Measurements from ENCODE around the gene CMTM6. TPM values are rescaled to one million over a fixed set of nuclear protein-coding genes. Genes with fewer than 3 reads are reported as not detected.
A peak's percentile ranks its signal among the peaks of the same experiment; 100 is the strongest.
"Not testable (repeated sequence)": the region's sequence is repeated elsewhere in the genome, so short reads cannot be mapped to it uniquely, and the experiment has no call there.

CMTM6 gene
- total RNA-seq, 1 donor from 2014 or later, result 15.4 TPM

GRCh38 chr3:32471246-32471645 is 31.4 kb downstream of the CMTM6 start:
- intact Hi-C loops (cut with DNase I), result no loop called here

GRCh38 chr3:32470362-32470761 is 32.3 kb downstream of the CMTM6 start:
- no peak for DNase-seq (ENCODE audit: low spot score)
- intact Hi-C loops (cut with DNase I), result no loop called here

More at GRCh38 chr3:32471246-32471645, 31.4 kb downstream of the CMTM6 start:
- no peak for DNase-seq (ENCODE audit: low spot score)

GRCh38 chr3:32469151-32469874 is 33.3 kb downstream of the CMTM6 start:
- DNase-seq (ENCODE audit: low spot score), result no peak
- intact Hi-C loops (cut with DNase I), result loop anchor here (2.0 to 5.0 kb wide), 3 partner anchors 69 to 292 kb away; no protein-coding TSS in a partner anchor

- DNase-seq (ENCODE audit: low spot score), result peak; percentile 91
- intact Hi-C loops (cut with DNase I), result loop anchor here (1.0 to 5.0 kb wide), 4 partner anchors 67 to 290 kb away; no protein-coding TSS in a partner anchor
These were observed 35.1 kb downstream of the CMTM6 start for GRCh38 chr3:32467333-32468070.

DNA sequence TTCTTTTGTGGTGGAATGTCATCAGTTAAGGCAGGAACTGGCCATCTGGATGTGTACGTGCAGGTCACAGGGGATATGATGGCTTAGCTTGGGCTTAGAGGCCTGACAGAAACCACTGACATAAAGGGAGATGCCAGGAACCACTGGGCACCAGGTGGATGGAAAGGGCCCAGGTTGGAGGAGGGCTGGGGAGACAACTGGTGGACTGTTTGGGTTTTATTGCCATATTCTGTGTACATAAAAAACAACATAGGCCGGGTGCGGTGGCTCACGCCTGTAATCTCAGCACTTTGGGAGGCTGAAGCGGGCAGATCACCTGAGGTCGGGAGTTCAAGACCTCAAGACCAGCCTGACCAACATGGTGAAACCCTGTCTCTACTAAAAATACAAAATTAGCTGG is 35.8 kb downstream of the CMTM6 start:
- intact Hi-C loops (cut with DNase I), result loop anchor here (5.0 kb wide), 2 partner anchors 170 to 290 kb away; no protein-coding TSS in a partner anchor
- not testable (repeated sequence) for DNase-seq (ENCODE audit: low spot score)

- not testable (repeated sequence) for DNase-seq (ENCODE audit: low spot score)
- intact Hi-C loops (cut with DNase I), result loop anchor here (5.0 kb wide), 2 partner anchors 167 to 287 kb away; no protein-coding TSS in a partner anchor
These were observed 37.9 kb downstream of the CMTM6 start for GRCh38 chr3:32464726-32465125.

- intact Hi-C loops (cut with DNase I); DNase-seq (ENCODE audit: low spot score): not testable (repeated sequence)
These were observed 39.2 kb downstream of the CMTM6 start for GRCh38 chr3:32463415-32463814.

DNA sequence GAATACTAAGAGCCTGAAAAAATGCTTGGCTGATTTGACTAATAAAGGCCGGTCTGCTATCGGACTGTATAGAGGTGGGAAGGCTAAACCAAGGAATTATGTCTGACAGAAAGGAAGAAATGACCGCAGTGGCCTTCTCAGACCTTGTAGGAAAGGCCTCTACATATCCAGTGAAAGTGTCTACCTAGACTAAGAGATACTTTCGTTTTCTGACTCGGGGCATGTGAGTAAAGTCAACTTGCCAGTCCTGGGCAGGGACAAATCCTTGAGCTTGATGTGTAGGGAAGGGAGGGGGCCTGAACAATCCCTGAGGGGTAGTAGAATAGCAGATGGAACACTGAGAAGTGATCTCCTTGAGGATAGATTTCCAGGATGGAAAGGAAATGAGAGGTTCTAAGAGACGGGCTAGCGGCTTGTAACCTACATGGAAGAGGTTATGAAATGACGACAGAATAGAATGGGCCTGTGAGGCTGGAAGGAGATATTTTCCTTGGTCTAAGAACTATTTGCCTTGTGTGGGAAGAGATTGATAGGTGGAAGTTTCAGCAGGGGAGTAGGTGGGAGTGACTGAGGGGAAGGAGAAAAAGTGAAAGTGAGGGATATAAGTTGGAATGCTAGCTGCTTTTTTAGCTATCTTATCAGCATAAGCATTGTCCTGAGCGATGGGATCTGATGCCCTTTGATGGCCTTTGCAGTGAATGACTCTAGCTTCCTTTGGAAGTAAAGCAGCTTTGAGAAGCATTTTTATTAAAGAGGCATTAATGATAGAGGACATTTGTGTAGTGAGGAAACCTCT is 40.3 kb downstream of the CMTM6 start:
- intact Hi-C loops (cut with DNase I); DNase-seq (ENCODE audit: low spot score): not testable (repeated sequence)

DNA sequence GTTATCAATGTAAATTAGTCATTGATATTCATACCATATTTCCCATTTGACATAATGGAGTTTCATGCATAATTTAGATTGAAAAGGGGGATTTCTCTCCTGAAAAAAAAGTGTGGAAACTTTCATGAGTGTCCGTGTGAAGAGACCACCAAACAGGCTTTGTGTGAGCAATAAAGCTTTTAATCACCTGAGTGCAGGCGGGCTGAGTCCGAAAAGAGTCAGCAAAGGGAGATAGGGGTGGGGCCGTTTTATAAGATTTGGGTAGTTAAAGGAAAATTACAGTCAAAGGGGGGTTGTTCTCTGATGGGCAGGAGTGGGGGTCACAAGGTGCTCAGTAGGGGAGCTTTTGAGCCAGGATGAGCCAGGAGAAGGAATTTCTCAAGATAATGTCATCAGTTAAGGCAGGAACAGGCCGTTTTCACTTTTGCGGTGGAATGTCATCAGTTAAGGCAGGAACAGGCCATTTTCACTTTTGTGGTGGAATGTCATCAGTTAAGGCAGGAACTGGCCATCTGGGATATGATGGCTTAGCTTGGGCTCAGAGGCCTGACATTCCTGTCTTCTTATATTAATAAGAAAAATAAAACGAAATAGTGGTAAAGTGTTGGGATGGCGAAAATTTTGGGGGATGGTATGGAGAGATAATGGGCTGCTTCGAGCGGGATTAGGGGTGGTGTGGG is 41.7 kb downstream of the CMTM6 start:
- DNase-seq (ENCODE audit: low spot score); intact Hi-C loops (cut with DNase I): not testable (repeated sequence)

GRCh38 chr3:32460031-32460749 is 42.5 kb downstream of the CMTM6 start:
- intact Hi-C loops (cut with DNase I), result no loop called here
- DNase-seq (ENCODE audit: low spot score), result no peak

DNA sequence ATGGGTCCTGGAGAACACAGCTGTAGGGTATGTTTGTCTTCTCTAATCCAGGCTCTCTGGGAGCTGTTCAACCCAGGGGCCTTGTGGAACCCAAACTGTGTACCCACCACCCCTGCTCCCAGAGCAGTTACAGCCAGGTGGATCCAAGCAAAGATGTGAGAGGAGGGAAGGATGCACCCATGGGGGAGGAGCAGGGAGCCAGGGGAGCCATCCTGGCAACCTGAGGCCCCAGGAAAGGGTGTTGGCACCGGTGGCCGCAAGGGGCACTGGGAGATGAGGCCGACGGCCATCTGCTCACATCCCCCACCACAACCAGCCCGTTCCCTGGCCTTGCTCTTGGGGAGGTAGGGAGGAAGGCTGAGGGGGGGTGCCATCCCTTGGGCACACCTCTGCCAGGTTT is 43.2 kb downstream of the CMTM6 start:
- no peak for DNase-seq (ENCODE audit: low spot score)
- intact Hi-C loops (cut with DNase I), result no loop called here

DNA sequence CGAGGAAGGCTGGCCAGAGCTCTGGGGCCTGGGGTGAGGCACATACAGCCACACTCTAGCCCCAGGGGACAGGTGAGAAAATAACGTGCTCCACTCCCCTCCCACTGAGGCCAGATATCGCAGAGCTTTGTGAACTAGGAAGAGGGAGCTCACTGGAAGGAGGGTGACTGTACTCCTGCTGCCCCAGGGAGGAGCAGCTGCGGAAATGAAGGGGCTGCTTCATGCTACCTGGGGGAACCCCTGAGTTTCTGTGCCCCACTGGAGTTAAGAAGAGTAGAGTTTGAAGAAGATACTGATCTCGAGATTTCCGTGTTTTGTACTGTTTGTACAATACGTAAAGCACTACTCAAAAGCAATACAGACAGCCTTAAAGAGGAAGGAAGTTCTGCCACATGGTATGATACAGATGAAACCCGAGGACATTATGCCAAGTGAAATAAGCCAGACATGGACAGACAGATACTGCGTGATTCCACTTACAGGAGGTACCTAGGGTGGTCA is 44.6 kb downstream of the CMTM6 start:
- intact Hi-C loops (cut with DNase I), result no loop called here
- DNase-seq (ENCODE audit: low spot score), result no peak

GRCh38 chr3:32456429-32457130 is 46.1 kb downstream of the CMTM6 start:
- DNase-seq (ENCODE audit: low spot score), result no peak
- intact Hi-C loops (cut with DNase I), result no loop called here

- intact Hi-C loops (cut with DNase I), result no loop called here
- DNase-seq (ENCODE audit: low spot score), result no peak
These were observed 46.8 kb downstream of the CMTM6 start for GRCh38 chr3:32455609-32456428.

GRCh38 chr3:32454731-32455608 is 47.7 kb downstream of the CMTM6 start:
- intact Hi-C loops (cut with DNase I), result no loop called here

GRCh38 chr3:32454111-32454510 is 48.5 kb downstream of the CMTM6 start:
- no peak for DNase-seq (ENCODE audit: low spot score)
- intact Hi-C loops (cut with DNase I), result no loop called here

More at GRCh38 chr3:32454731-32455608, 47.7 kb downstream of the CMTM6 start:
- DNase-seq (ENCODE audit: low spot score), result no peak

Data from cardiac septum (tissue), 1 donor.